ENCODE results near the gene GID8. TPM values are rescaled to one million over a fixed set of nuclear protein-coding genes. Genes with fewer than 3 reads are reported as not detected.

GID8 gene
- total and polyA plus RNA-seq, 9 of the 15 experiments (the other 6 are each of a cell fraction or from before 2014, with no cell fraction given) = 7.5 to 31.6 (median 22.2) TPM

DNA sequence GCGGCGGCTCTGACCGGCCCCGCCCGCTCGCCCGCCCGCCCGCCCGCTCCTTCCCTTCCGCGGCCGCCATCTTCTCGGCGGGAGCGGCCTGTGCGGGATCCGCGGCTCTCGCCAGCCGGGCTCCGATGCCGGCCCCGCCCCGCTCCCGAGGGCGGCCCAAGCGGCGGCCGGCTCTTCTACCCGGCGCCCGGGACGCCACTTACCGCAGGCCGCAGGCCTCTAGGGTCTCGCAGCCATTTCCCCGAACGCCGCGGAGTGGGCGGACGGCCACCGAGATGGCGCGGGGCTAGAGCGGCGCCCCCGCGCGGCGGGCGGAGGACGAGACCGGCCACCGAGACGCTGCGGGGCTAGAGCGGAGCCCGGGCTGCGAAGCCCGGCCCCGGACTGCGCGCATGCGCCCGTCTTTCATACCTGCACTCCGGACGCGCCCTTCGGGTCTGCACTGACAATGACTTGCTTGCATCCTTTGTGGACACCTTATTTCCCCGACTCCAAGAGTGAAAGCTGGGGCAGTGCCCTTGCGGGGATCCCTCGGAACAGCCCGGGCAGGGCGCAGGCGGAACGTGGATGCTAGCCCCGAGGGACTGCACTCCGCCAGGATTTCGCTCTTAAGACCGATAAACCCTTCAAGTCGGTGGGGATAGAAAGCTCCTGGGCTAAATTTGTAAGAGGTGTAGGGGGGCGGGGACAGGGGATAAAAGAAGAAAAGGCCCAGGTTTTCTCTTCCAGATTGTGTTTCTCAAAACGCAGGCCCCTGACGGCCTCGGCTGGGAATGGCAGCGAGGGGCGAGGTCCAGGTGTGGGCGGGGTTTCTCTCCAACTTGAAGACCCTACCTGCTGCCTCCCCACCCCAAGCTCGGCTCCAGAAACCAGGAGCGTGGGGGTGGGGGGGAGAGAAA lies 11.5 kb upstream of the GID8 start, which contains the start of gene DIDO1 (continued):
- TF ChIP-seq TAF15 (IDR thresholded peaks at IDR 0.05; ENCODE audit: low read depth, low read length) (no peak), RBBP5 (IDR thresholded peaks at IDR 0.05; ENCODE audit: borderline replicate concordance, insufficient read depth, low read length, poor library complexity, severe bottlenecking) (no peak), SRSF3 (IDR thresholded peaks at IDR 0.05; ENCODE audit: insufficient read depth, low read length) (no peak), ZNF644 (tag; IDR thresholded peaks at IDR 0.05; ENCODE audit: low read depth) (no peak), ZKSCAN3 (CRISPR knock-in tag; IDR thresholded peaks at IDR 0.05) (no peak), E2F6 (IDR thresholded peaks at IDR 0.05; ENCODE audit: borderline replicate concordance in 1 of 2, extremely low read depth in 1 of 2, insufficient read depth in 1 of 2, insufficient read length in 1 of 2, low read depth in 1 of 2, low read length in 1 of 2, poor library complexity in 1 of 2, severe bottlenecking in 1 of 2) (peak in 1 of 2 experiments; percentile 65), ELF1 (tag; IDR thresholded peaks at IDR 0.05) (no peak), SMARCC2 (IDR thresholded peaks at IDR 0.05; ENCODE audit: low read depth) (no peak), CHCHD3 (CRISPR knock-in tag; IDR thresholded peaks at IDR 0.05) (no peak), ATF1 (CRISPR knock-in tag; IDR thresholded peaks at IDR 0.05) (no peak), ATF1 (tag; IDR thresholded peaks at IDR 0.05) (peak; percentile 38), MLX (CRISPR knock-in tag; conservative IDR thresholded peaks at IDR 0.05) (no peak), NR2F6 (CRISPR knock-in tag; IDR thresholded peaks at IDR 0.05) (no peak), ILF3 (IDR thresholded peaks at IDR 0.05; ENCODE audit: borderline replicate concordance) (peak; percentile 89; the same call in 1 of the 2 replicates), YBX1 (IDR thresholded peaks at IDR 0.05) (no peak), FUS (optimal IDR thresholded peaks at IDR 0.05; ENCODE audit: low read depth, low read length) (peak; percentile 94), NCOA4 (IDR thresholded peaks at IDR 0.05; ENCODE audit: partially characterized antibody) (no peak), TEAD1 (CRISPR knock-in tag; IDR thresholded peaks at IDR 0.05) (no peak; a peak in 1 of 4 replicates), ZNF12 (CRISPR knock-in tag; IDR thresholded peaks at IDR 0.05) (no peak), SMAD4 (CRISPR knock-in tag; conservative IDR thresholded peaks at IDR 0.05) (peak; percentile 90), CBX5 (IDR thresholded peaks at IDR 0.05; ENCODE audit: borderline replicate concordance, low read depth) (no peak)
- TF ChIP-seq, protein P1, sequence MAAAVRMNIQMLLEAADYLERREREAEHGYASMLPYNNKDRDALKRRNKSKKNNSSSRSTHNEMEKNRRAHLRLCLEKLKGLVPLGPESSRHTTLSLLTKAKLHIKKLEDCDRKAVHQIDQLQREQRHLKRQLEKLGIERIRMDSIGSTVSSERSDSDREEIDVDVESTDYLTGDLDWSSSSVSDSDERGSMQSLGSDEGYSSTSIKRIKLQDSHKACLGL (CRISPR knock-in tag; IDR thresholded peaks at IDR 0.05; ENCODE audit: borderline replicate concordance, poor library complexity, severe bottlenecking) = no peak
- TF ChIP-seq, protein P2, sequence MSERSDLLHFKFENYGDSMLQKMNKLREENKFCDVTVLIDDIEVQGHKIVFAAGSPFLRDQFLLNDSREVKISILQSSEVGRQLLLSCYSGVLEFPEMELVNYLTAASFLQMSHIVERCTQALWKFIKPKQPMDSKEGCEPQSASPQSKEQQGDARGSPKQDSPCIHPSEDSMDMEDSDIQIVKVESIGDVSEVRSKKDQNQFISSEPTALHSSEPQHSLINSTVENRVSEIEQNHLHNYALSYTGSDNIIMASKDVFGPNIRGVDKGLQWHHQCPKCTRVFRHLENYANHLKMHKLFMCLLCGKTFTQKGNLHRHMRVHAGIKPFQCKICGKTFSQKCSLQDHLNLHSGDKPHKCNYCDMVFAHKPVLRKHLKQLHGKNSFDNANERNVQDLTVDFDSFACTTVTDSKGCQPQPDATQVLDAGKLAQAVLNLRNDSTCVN (CRISPR knock-in tag; IDR thresholded peaks at IDR 0.05) = no peak
